GM21367 (cell line): ENCODE data around the gene HADHB.
"Not testable (repeated sequence)": the region's sequence is repeated elsewhere in the genome, so short reads cannot be mapped to it uniquely, and the experiment has no call there.

Source experiments
- ATAC-seq: cut with Tn5 transposase; IDR thresholded peaks from one replicate; pipeline ENCODE4 v1.9.1; 2021; ENCODE audit not compliant: unreplicated experiment

The HADHB gene

DNA sequence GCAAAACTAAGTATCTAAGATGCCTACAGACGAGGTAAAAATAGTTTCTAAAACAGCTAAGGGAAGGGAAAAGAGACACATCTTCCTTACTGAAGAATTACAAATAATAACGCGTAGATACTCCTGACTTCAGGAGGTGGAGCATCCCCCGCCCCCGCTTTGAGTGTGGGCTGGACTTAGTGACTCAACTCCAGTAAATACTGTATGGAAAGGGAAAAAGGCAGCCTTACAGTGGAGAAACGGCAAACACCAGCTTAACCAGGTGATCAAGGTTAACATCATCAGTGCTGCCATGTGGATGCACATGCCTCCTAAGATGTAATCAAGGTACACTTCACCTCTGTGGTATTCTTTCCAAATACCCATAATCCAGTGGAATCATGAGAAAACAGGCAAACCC is 47.9 kb downstream of the HADHB start:
- no peak for ATAC-seq

- no peak for ATAC-seq
These were observed 50.8 kb downstream of the HADHB start for GRCh38 chr2:26295511-26295910.

DNA sequence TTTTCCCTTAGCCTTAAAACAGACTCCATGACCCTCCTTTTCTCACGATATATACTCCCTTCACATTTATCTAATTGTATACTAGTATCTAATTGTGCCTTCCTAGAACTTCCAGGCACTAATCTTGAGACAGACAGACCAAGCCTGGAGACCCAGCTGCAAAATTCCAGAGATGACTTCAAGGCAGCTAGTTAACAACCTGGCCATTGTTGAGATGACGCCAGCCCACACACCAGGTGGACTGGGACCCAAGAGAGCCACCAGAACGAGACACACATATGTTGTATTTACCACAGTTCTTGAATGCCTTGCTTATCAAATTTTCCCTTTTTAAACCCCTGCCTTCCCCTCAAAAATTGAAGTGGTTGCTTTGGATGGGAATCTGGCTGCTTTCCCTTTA is 52.3 kb downstream of the HADHB start:
- ATAC-seq = no peak

DNA sequence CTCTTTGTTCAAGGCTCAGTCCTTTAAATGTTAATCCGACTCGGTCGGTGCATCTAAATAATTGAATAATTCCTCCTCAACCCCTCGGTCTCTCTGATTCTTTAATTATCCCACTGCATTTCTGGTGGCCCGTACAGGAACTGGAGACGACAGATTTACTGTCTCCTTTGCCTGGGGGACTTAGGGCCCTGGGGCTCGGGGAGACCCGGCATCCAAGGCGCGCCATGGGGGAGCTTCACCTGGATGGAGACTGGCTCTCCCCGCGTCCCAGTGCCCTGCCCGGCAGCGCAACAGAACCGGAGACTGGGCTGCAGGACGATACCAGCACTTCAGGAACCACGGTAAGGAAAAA is 53.5 kb downstream of the HADHB start:
- no peak for ATAC-seq

- ATAC-seq = no peak
These were observed 54.1 kb downstream of the HADHB start for GRCh38 chr2:26298638-26299393.

DNA sequence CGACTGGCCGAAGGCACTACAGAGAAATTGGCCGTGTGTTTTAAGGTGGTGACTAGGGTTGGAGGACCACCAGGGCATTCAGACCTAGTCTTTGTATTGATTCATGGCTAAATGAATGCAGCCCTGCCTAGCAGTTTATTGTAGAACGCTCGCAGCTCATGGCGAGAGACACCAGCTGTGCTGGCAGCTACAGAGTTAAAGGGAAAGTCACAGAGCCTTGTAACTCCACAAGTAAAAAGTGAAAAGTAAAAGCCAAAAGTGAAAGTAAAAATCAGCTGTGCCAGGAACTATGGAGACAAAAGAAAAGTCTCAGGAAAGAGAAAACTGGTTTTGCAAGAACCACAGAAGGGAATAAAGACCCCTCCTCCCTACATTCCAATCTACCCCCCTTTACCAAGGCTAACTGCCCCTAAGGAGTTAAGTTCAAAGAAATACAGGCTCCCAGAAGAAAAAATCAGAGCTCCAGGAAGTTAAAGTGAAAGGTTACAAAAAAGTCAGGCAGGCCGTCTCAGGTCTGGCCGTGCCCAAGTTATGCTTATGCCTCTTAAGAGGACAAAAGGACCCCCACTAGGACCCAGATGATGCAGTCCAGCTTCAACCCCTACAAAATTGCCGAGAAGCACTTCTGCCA is 54.8 kb downstream of the HADHB start:
- no peak for ATAC-seq

DNA sequence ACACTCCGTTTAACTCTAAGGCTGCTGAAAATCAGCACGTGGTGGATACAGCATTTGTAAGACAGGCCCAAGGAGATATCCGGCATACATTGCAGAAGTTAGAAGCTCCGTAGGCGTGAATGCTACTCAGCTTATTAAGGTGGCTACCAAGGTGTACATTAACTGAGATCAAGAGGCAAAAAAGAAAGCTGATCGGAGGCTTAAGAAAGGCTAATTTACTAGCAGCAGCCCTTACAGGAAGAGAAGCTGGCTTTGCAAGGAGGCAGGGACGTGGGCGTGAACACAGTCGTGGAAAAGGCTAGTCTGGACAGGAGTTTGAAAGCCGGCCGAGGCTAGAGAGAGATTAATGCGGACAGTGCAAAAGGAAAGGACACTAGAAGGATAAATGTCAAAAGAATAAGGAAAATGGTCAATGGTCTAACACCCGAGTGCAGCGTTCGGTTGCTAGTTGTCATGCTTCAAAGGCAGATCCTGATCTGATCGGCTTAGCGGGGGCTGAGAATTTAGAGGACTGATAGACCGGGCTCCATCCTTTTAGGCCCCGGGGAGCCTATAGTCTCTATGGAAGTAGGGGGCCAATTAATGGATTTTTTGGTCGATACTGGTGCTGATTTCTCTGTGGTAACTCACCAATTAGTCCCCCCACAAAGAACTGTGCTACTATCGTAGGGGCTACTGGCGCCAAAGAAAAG is 55.6 kb downstream of the HADHB start:
- ATAC-seq = no peak

- no peak for ATAC-seq
These were observed 58.1 kb downstream of the HADHB start for GRCh38 chr2:26302846-26303245.

- not testable (repeated sequence) for ATAC-seq
These were observed 60.4 kb downstream of the HADHB start for GRCh38 chr2:26305094-26305493.

DNA sequence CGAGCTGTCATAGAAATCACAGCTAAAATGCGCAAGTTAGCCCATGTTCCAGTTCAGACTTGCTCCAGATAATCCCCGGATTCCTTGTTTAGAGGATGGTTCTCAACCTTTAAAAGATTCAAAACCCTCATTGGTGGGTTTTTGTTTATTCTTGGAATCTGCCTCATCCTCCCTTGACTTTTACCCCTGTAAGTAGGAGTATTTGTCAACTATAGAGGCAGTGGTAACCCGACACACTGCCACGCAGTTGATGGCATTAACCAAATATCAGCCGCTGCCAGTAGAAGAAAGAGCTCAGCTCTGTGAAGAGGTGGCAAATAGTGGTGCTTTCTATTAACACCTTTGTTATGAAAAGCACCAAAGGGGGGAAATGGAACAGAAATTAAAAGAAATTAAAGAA is 60.8 kb downstream of the HADHB start:
- no peak for ATAC-seq

DNA sequence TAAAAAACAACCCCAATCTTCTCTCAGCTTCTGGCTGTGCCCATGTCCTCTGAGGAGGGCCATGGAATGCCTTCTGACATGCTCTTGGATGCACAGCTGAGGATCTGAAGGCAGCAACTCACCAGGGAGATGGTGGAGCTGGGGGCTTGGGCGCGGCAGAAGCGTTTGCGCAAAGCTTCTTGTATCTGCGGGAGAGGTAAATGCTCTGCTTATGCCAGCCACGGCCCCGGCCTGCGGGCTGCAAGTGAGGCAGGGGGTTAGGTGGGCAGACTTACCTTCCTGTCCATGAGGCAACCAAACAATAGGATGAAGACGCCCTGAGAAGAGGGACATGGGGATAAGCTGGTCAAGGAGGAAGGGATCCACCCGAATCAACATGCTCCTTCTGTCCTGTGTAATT is 65.2 kb downstream of the HADHB start:
- ATAC-seq = no peak

- ATAC-seq = no peak
These were observed 67.7 kb downstream of the HADHB start for GRCh38 chr2:26312471-26312870.

GRCh38 chr2:26313446-26313845 is 68.7 kb downstream of the HADHB start:
- ATAC-seq = no peak

DNA sequence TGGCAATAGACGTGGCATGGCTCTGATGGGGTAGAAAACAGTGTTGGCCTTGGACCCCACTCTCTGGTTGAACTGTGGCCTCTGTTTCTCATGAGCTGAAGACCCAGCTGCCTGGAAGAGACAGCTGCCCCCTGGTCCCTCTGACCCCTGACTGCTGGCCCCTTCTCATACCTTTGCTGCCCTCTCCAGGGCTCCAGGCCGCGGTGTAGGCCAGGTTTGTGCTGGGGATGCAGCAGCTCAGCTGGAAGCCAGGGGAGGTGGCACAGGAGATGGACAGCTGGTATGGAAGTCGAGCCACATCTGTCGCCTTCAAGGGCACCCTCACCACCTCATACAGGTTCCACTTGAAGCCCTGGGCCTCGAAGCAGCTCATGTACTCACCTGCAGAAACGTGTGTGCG is 69.5 kb downstream of the HADHB start:
- ATAC-seq = no peak

- no peak for ATAC-seq
These were observed 71.3 kb downstream of the HADHB start for GRCh38 chr2:26316041-26316440.

DNA sequence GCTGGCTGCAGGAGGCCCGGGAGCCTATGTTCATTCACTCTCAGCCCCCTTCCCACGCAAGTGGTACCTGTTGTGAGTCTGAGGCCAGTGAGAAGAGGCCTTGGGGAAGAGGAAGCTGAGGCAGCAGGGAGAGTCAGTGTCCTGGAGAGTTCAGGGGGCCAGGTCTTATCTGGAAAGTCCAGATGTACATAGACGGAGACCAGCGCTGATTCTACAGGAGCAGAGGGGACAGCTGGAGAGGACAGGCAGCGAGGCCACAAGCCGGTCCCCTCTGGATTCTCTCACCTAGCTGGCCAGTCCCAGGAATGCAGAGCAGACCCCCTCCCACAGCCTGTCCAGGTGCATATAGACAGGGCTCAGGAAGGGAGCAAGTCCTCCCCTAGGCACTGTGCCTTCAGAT is 72.1 kb downstream of the HADHB start:
- no peak for ATAC-seq

GRCh38 chr2:26317377-26318105 is 72.8 kb downstream of the HADHB start:
- no peak for ATAC-seq

GRCh38 chr2:26318950-26319349 is 74.2 kb downstream of the HADHB start:
- no peak for ATAC-seq

DNA sequence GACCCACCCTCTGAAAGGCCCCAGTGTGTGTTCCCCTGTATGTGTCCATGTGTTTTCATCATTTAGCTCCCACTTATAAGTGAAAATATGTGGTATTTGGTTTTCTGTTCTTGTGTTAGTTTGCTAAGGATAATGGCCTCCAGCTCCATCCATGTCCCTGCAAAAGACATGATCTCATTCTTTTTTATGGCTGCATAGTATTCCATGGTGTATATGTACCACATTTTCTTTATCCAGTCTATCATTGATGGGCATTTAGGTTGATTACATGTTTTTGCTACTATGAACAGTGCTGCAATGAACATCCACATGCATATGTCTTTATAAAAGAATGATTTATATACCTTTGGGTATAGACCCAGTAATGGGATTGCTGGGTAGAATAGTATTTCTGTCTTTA is 79.7 kb downstream of the HADHB start:
- ATAC-seq = not testable (repeated sequence)

DNA sequence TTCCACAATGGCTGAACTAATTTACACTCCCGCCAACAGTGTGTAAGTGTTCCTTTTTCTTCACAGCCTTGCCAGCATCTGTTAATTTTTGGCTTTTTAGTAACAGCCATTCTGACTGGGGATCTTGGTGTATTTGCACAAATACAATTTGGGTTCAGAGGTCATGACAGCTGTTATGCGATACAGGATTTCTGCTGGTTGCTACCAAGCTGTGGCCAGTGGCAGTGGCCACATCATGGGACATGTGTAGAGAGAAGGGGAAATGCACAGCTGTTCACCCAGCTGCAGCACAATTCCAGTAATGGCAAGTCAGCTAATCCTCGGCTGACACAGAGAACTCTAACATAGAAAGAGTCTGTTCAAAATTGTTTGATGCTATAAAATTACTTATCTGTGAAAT is 80.2 kb downstream of the HADHB start:
- no peak for ATAC-seq

- no peak for ATAC-seq
These were observed 81.1 kb downstream of the HADHB start for GRCh38 chr2:26325851-26326250.

GRCh38 chr2:26326514-26326913 is 81.8 kb downstream of the HADHB start:
- ATAC-seq = no peak
